Measurements from ENCODE around the gene TVP23C. TPM values are rescaled to one million over a fixed set of nuclear protein-coding genes. Genes with fewer than 3 reads are reported as not detected.
A peak's percentile ranks its signal among the peaks of the same experiment; 100 is the strongest.
"Not testable (repeated sequence)": the region's sequence is repeated elsewhere in the genome, so short reads cannot be mapped to it uniquely, and the experiment has no call there.

TVP23C gene
- total and polyA plus RNA-seq, 5 experiments from 2014 or later: 1.2 to 22.2 (median 4.1) TPM

DNA sequence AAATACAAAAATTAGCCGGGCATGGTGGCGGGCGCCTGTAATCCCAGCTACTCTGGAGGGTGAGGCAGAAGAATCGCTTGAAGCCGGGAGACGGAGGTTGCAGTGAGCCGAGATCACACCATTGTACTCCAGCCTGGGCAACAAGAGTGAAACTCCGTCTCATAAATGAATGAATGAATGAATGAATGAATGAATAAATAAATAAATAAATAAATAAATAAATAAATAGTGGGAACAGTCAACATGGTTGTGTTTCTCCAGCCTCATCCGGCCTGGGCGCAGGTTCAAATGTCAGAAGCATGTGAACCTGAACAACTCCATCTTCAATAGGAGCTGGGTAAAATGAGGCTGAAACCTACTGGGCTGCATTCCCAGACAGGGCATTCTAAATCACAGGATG lies 1.8 kb downstream of the TVP23C start:
- Mint-ChIP-seq H3K4me3 (peak overlapping the region in 1 of 10 donors; percentile 32), H3K4me1 (peaks cover 11 to 26% (median 18%) of the 10 kb centered on the region in 4 donors)
- H3K36me3 Mint-ChIP-seq, H3K9me3 Mint-ChIP-seq, POLR2A ChIA-PET, H3K27ac Mint-ChIP-seq, DNase-seq, H3K27me3 Mint-ChIP-seq, ATAC-seq: not testable (repeated sequence)

DNA sequence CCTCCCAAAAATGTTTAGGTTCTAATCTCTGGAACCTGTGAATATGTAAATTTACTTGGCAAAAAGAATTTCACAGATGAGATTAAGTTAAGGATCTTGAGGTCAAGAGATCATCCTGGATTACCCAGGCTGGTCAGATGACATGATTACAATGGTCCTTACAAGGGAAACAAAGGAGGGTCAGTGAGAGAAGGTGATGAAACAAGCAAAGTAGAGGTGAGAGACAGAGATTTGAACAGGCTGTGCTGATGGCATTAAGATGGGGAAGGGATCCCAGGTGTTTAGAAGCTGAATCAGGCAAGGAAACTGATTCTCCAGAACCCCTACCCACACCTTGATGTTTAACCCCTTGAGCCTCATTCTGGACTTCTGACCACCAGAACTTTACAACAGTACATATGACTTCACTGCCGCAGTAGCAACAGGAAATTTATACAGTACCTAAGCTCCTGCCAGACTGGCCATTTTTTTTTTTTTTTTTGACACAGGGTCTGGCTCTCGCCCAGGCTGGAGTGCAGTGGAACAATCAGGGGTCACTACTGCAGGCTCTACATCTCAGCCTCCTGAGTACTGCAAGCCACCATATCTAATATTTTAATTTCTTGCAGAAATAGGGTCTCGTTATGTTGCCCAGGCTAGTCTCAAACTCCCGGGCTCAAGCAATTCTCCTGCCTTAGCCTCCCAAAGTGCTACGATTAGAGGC lies 4.7 kb downstream of the TVP23C start:
- H3K27ac Mint-ChIP-seq, ATAC-seq, H3K9me3 Mint-ChIP-seq, H3K27me3 Mint-ChIP-seq, H3K4me3 Mint-ChIP-seq, POLR2A ChIA-PET, DNase-seq, H3K36me3 Mint-ChIP-seq: not testable (repeated sequence)
- H3K4me1 Mint-ChIP-seq: peaks cover 12 to 27% (median 17%) of the 10 kb centered on the region in 4 donors

DNA sequence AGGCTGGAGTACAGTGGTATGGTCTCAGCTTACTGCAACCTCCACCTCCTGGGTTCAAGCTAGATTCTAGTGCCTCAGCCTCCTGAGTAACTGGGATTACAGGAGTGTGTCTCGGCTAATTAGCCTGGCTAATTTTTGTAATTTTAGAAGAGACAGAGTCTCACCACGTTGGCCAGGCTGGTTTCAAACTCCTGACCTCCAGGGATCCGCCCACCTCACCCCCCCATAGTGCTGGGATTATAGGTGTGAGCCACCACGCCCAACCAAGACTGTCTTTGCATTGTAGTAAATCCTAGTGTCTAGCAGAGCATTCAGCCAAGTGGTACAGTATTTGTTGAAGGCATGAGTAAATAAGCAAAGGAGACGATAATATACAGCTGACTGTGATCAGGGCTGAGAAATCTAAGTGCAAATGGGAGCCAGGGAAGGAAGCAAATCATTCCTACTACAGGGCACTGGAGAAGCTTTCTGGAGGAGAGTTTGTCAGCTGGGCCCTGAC lies 5.9 kb downstream of the TVP23C start:
- POLR2A ChIA-PET, ATAC-seq, DNase-seq, H3K36me3 Mint-ChIP-seq, H3K27me3 Mint-ChIP-seq, H3K9me3 Mint-ChIP-seq, H3K4me3 Mint-ChIP-seq, H3K27ac Mint-ChIP-seq: not testable (repeated sequence)
- H3K4me1 Mint-ChIP-seq: peaks cover 10 to 27% (median 16%) of the 10 kb centered on the region in 4 donors

DNA sequence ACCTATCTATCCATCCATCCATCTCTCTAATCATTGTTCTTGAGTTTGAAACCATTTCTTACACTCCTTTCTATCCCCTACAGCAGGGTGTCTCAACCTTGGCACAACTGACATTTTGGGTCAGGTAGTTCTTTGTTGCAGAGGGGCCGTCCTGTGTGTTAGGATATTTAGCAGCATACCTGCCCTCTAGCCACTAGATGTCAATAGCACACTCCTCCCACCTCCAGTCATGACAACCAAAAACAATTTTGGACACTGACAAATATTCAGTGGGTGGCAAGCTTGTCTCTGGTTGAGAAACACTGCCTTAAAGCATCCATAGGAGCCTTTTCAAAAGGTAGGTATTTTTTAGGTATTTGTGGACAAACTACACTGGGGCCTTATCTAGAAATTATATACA lies 10.4 kb downstream of the TVP23C start:
- Mint-ChIP-seq H3K36me3 (peaks cover 0 to 15% (median 0%) of the 10 kb centered on the region in 3 donors), H3K4me1 (peaks cover 3 to 15% (median 10%) of the 10 kb centered on the region in 4 donors)
- H3K27me3 Mint-ChIP-seq, POLR2A ChIA-PET, H3K27ac Mint-ChIP-seq, H3K4me3 Mint-ChIP-seq, H3K9me3 Mint-ChIP-seq: not testable (repeated sequence)
- peak in 1 of 10 donors; percentile 3 for DNase-seq
- ATAC-seq: peak; percentile 61 to 62

DNA sequence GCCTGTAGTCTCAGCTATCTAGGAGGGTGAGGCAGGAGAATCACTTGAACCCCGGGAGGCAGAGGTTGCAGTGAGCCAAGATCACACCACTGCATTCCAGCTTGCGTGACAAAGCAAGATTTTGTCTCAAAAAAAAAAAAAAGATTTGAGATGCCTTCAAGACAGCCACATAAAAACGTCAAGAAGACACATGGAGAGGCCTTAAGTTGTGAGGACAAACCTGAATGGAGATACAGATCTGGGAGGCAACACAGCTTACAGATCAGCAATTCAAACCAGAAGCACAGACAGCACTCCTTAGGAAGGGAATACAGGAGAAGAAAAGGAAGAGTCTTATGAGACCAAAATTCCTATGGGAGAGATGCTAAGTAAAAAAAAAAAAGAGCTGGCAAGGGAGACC lies 13.7 kb downstream of the TVP23C start:
- H3K9me3 Mint-ChIP-seq, POLR2A ChIA-PET, H3K4me3 Mint-ChIP-seq, H3K27me3 Mint-ChIP-seq, H3K4me1 Mint-ChIP-seq, DNase-seq, ATAC-seq: not testable (repeated sequence)
- peak overlapping the region in 2 of 10 donors; percentile 11 to 47 for H3K27ac Mint-ChIP-seq
- H3K36me3 Mint-ChIP-seq: peaks cover 0 to 35% (median 10%) of the 10 kb centered on the region in 3 donors

DNA sequence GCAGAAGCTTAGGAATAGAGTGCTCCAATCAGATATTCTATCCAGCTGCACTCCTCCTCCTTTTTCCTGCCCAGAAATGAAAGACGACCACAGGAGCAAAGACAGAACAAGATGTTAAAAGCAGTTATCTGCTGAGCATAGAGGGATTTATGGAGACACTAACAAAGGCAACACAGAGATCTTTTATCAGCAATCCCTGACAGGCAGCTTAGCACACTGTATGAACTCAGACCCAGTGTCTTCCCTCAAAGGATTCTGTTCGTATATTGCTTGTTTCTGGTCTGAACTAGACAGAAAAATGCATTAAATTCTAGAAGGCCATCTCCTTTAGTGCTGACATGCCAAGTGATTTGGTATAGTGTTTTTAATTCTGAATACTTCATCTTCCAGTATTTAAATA lies 16.7 kb downstream of the TVP23C start:
- POLR2A ChIA-PET, H3K4me3 Mint-ChIP-seq, DNase-seq, H3K4me1 Mint-ChIP-seq, ATAC-seq, H3K27ac Mint-ChIP-seq, H3K9me3 Mint-ChIP-seq, H3K27me3 Mint-ChIP-seq: not testable (repeated sequence)
- H3K36me3 Mint-ChIP-seq: peaks cover 0 to 56% (median 15%) of the 10 kb centered on the region in 3 donors

DNA sequence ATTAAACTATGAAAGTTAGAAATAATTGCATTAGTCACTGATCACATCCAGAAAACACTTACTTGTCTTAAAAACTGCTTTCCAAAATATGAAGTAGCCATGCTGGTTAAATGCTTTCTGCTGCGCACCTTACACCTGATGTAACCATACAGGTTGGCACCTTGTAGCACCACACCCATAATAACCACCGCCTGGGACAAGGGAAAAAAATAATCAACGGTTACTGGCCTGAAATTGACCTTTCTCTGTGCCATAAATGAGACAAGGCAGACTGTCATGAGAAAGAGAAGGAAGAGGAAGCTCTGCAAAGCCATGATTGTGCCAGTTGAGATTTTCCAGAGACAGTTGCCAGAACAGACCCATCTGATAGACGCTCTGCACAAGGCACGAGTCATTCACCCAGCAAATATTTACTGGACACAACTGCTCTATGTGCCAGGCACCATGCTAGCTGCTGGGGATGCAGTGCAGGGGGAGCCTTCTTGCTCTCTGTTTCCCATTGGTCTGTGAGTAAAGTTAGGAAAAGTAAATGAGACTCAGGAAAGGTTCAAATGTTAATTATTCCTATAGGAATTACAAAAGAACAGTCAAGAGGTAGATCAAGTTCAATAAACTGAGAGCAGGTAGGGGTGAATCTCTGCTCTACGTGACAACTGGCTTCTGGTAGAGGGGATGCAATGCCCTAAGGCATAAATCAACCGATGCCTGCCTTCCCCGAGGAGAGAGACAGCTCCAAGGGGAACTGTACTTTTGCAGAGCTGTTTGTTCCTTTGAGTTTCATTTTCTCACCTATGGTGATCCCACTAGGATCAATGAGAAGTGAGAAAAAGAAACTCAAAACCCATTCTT lies 22.7 kb downstream of the TVP23C start:
- POLR2A ChIA-PET, ATAC-seq: not testable (repeated sequence)

DNA sequence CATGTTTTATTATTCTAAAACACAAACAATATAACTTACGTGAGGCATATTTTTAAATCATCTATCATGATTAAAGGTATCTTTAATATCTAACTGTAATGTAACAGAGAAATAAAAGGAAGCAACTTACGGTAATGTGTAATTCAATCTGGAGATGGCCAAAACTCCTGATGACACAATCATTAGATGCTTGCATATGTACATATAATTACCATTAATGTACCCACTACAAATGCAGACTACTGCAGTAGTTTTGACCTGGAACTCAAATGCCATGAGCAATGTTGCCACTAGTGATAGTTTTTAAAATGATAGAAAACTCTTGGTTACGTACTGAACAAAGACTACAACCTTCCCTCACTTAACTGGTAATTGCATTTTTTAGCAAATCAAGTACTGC lies 30.2 kb downstream of the TVP23C start:
- H3K4me3 Mint-ChIP-seq, H3K27me3 Mint-ChIP-seq, ATAC-seq, DNase-seq, H3K4me1 Mint-ChIP-seq, H3K9me3 Mint-ChIP-seq, POLR2A ChIA-PET: not testable (repeated sequence)
- Mint-ChIP-seq H3K27ac (peak overlapping the region in 2 of 10 donors; percentile 26 to 57), H3K36me3 (peaks cover 4 to 29% (median 11%) of the 10 kb centered on the region in 3 donors)

More for the DNA sequence above, 22.7 kb downstream of the TVP23C start:
- peaks cover 0 to 60% (median 13%) of the 10 kb centered on the region in 3 donors for H3K36me3 Mint-ChIP-seq
- H3K4me1 Mint-ChIP-seq, H3K27ac Mint-ChIP-seq, DNase-seq, H3K4me3 Mint-ChIP-seq, H3K27me3 Mint-ChIP-seq, H3K9me3 Mint-ChIP-seq: not testable (repeated sequence)

DNA sequence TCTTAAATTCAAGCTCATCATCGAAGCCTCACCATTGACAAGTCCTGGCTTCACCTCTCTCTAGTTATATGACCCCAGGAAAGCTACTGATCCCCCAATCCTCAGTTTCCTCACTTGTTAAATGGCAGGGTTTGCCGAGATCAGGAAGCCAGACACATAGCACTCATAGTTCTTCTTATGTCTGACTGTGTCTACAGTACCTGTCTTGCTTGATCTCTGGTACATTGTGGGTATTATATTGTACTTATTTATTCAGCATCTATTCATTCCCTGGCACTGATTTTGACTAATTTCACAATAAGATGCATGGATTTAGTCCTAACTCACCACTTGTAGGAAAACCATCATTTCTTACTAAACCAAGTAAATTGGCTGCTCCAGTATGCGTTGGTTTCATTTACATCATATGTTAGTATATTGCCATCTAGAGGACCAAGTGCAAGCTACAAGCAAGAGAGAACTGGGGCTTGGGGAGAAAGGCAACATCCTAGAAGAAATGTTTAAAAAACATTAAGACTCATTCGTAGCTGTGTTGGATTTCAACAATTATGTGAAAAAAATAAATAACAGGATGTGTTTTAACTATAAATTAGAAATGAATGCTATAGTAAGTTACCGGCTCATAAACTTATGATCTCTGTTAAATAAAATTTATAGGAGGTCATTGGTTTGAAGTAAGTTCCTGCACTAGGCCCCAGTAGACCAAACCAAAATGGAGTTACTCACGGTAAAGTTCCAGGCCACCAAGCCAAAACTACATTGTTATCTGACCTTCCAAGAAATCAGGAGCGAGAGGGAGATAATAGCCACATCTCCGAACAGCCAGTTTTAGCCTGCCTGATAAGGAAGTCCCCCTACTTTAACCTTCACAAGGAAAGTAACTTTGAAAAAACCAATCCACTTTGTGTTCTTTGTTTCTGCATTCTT lies 36.7 kb downstream of the TVP23C start:
- H3K27me3 Mint-ChIP-seq, H3K27ac Mint-ChIP-seq, H3K36me3 Mint-ChIP-seq, POLR2A ChIA-PET, ATAC-seq, H3K4me3 Mint-ChIP-seq, H3K4me1 Mint-ChIP-seq, H3K9me3 Mint-ChIP-seq: not testable (repeated sequence)
- peak in 4 of 10 donors; percentile 2 to 29 (median 27) for DNase-seq

DNA sequence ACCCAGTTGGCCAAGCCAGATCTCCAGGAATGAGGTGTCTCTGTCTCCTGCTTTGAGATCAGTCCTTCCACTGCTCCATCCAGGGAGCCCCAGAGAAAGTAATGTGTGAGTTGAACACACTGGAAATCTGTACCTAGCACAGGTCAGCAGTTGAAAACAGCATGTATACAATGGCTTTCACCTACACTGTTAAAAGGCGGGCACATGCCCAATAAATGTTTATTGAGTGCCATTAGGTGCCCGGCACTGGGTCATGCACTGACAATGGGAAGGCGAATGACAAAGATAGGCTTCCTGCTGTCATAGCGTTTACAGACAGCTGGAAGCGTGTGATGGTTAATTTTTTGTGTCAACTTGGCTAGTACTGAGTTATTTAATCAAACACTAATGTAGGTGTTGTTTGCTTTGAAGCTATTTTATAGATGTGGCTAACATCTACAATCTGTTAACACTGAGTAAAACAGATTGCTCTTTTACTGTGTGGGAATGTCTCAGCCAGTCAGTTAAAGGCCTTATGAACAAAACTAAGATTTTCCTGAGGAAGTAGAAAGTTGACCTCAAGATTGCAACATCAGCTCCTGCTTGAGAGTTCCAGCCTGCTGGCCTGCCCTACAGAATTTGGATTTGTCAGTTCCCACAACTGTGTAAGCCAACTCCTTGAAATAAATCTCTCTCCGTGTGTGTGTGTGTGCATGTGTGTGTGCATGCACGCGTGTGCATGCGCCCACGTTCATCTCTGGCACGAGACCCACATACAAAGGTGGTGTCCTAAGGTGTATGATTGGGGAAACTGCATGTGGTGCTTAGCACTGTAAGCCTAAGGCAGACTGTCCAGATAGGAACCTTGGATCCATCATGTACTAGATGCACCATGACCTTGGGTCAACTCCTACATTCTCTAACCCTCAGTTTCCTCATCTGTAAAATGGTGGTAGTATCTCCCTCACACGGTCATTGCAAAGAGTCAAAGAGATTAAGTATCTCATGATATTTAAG lies 38.0 kb downstream of the TVP23C start:
- DNase-seq, POLR2A ChIA-PET, H3K27me3 Mint-ChIP-seq, ATAC-seq, H3K4me3 Mint-ChIP-seq, H3K27ac Mint-ChIP-seq, H3K36me3 Mint-ChIP-seq, H3K9me3 Mint-ChIP-seq, H3K4me1 Mint-ChIP-seq: not testable (repeated sequence)

DNA sequence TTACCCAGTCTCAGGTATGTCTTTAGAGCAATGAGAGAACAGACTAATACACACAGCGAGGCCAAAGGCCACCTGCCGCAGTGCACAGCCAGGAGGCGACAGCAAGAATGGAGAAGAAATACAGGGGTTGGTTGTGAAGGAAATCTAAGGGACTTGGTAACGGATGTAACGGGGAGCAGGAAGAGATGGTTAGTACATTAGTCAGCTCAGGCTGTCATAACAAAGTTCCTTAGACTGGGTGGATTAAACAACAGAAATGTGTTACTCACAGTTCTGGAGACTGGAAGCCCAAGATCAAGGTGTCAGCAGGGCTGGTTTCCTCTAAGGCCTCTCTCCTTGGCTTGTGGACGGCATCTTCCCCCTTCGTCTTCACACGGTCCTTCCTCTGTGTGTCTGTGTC lies 47.1 kb downstream of the TVP23C start:
- no peaks in the 10 kb centered on the region for H3K27me3 Mint-ChIP-seq
- DNase-seq (no peak), ATAC-seq (no peak)
- no peak overlapping the region for H3K4me3 Mint-ChIP-seq
- H3K4me1 Mint-ChIP-seq: peaks cover 0 to 7% (median 0%) of the 10 kb centered on the region in 4 donors
- no peak overlapping the region for H3K27ac Mint-ChIP-seq
- peaks cover 22 to 38% (median 28%) of the 10 kb centered on the region in 3 donors for H3K36me3 Mint-ChIP-seq
- POLR2A ChIA-PET: no interaction called here
- no peaks in the 10 kb centered on the region for H3K9me3 Mint-ChIP-seq
